ENCODE measurements around the gene ELAVL1.

Gene ELAVL1

GRCh38 chr19:8000298-8001038 lies 5.0 kb downstream of the ELAVL1 start:
- TF ChIP-seq CTCF (IDR thresholded peaks at IDR 0.05; ENCODE audit: low read length, missing control alignments), result no peak
- no peak overlapping the region for H3K4me3 ChIP-seq (replicated peaks; ENCODE audit: low read depth, low read length)
- DNase-seq (ENCODE audit: low read depth), result no peak

GRCh38 chr19:7999376-7999775 lies 6.1 kb downstream of the ELAVL1 start:
- no peak for DNase-seq (ENCODE audit: low read depth)
- no peak for TF ChIP-seq CTCF (IDR thresholded peaks at IDR 0.05; ENCODE audit: low read length, missing control alignments)
- H3K4me3 ChIP-seq (replicated peaks; ENCODE audit: low read depth, low read length), result no peak overlapping the region

GRCh38 chr19:7997809-7998480 lies 7.5 kb downstream of the ELAVL1 start:
- no peak for TF ChIP-seq CTCF (IDR thresholded peaks at IDR 0.05; ENCODE audit: low read length, missing control alignments)
- H3K4me3 ChIP-seq (replicated peaks; ENCODE audit: low read depth, low read length), result no peak overlapping the region
- DNase-seq (ENCODE audit: low read depth), result no peak

GRCh38 chr19:7996883-7997282 lies 8.6 kb downstream of the ELAVL1 start:
- TF ChIP-seq CTCF (IDR thresholded peaks at IDR 0.05; ENCODE audit: low read length, missing control alignments), result no peak
- no peak overlapping the region for H3K4me3 ChIP-seq (replicated peaks; ENCODE audit: low read depth, low read length)
- no peak for DNase-seq (ENCODE audit: low read depth)

- TF ChIP-seq CTCF (IDR thresholded peaks at IDR 0.05; ENCODE audit: low read length, missing control alignments), result no peak
- DNase-seq (ENCODE audit: low read depth), result no peak
- no peak overlapping the region for H3K4me3 ChIP-seq (replicated peaks; ENCODE audit: low read depth, low read length)
Observed at GRCh38 chr19:7995810-7996158, 9.7 kb downstream of the ELAVL1 start.

GRCh38 chr19:7994928-7995809 lies 10.3 kb downstream of the ELAVL1 start:
- no peak for DNase-seq (ENCODE audit: low read depth)
- no peak for TF ChIP-seq CTCF (IDR thresholded peaks at IDR 0.05; ENCODE audit: low read length, missing control alignments)

More at GRCh38 chr19:7994928-7995809, 10.3 kb downstream of the ELAVL1 start:
- no peak overlapping the region for H3K4me3 ChIP-seq (replicated peaks; ENCODE audit: low read depth, low read length)
